ENCODE data around the gene GBF1.

DNA sequence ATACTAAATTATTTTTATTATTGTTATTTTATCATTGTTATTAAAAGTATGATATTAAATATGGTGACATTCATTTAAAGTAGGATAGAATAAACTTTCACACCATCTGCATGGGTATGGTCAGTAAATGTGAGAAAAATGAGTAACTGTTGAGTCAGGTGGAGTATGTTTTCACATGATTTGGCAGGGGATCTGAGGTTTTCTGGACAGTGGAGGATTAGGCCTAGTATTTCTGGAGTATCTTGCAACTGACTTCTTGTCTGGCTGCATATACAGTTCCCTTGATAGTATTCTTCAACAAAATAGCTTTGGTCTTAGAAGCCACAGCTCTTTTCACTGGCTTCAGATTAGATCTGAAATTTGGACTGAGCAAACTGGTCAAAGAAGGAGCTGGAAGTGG lies 54.5 kb downstream of the GBF1 start:
- TF ChIP-seq POLR2A (IDR thresholded peaks at IDR 0.05), result no peak
- TF ChIP-seq, protein P1, sequence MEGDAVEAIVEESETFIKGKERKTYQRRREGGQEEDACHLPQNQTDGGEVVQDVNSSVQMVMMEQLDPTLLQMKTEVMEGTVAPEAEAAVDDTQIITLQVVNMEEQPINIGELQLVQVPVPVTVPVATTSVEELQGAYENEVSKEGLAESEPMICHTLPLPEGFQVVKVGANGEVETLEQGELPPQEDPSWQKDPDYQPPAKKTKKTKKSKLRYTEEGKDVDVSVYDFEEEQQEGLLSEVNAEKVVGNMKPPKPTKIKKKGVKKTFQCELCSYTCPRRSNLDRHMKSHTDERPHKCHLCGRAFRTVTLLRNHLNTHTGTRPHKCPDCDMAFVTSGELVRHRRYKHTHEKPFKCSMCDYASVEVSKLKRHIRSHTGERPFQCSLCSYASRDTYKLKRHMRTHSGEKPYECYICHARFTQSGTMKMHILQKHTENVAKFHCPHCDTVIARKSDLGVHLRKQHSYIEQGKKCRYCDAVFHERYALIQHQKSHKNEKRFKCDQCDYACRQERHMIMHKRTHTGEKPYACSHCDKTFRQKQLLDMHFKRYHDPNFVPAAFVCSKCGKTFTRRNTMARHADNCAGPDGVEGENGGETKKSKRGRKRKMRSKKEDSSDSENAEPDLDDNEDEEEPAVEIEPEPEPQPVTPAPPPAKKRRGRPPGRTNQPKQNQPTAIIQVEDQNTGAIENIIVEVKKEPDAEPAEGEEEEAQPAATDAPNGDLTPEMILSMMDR (IDR thresholded peaks at IDR 0.05), result no peak

Data from Peyer's patch (tissue), 4 donors.